DND-41 (cell line): Measurements from ENCODE around the gene SYNE4.

Experiments
- ATAC-seq: fragments of 200-7000 bp; cut with Tn5 transposase; 3 replicates; pipeline ENCODE4 v1.9.1; 2021; ENCODE audit warnings: low read depth; ENCODE audit not compliant: insufficient read depth
- DNase-seq: peaks from one replicate; pipeline ENCODE4 v3.0.0-alpha.2; 2020
- H2AFZ ChIP-seq: 2 replicates; pipeline ENCODE4 v1.6.0; 2012; ENCODE audit warnings: low read depth, low read length
- H3K27ac ChIP-seq: 2 replicates; pipeline ENCODE4 v1.5.1; 2012; ENCODE audit warnings: low read length, inconsistent platforms
- H3K27me3 ChIP-seq: fragments of 200-600 bp; sonication (generic); 2 replicates; pipeline ENCODE4 v1.6.0; 2012; ENCODE audit warnings: low read length, mild to moderate bottlenecking, inconsistent platforms; ENCODE audit not compliant: insufficient read depth, poor library complexity
- H3K36me3 ChIP-seq: 2 replicates; pipeline ENCODE4 v1.5.1; 2012; ENCODE audit warnings: low read length, inconsistent platforms; ENCODE audit not compliant: insufficient read depth
- H3K4me1 ChIP-seq: 2 replicates; pipeline ENCODE4 v1.5.1; 2012; ENCODE audit warnings: mild to moderate bottlenecking, low read length; ENCODE audit not compliant: insufficient read depth
- H3K4me2 ChIP-seq: 2 replicates; pipeline ENCODE4 v1.6.0; 2012; ENCODE audit warnings: mild to moderate bottlenecking, moderate library complexity, low read length, inconsistent platforms; ENCODE audit not compliant: insufficient read depth
- H3K4me3 ChIP-seq, 2 experiments: fragments of 200-600 bp in 1 of 2; shearing (Covaris generic) in 1 of 2; 2 replicates each; pipeline ENCODE4 v1.5.1; 2012 to 2016; ENCODE audit warnings: inconsistent platforms in 2 of 2, low read length in 2 of 2, mild to moderate bottlenecking in 2 of 2, low read depth in 1 of 2, moderate library complexity in 1 of 2
- H3K79me2 ChIP-seq: 2 replicates; pipeline ENCODE4 v1.6.0; 2012; ENCODE audit warnings: low read length, inconsistent platforms; ENCODE audit not compliant: insufficient read depth
- H3K9ac ChIP-seq: 2 replicates; pipeline ENCODE4 v1.6.0; 2012; ENCODE audit warnings: low read depth, mild to moderate bottlenecking, inconsistent platforms, low read length, moderate library complexity
- H3K9me3 ChIP-seq: 2 replicates; pipeline ENCODE4 v1.5.1; 2012; ENCODE audit warnings: low read length, moderate library complexity, mild to moderate bottlenecking, inconsistent platforms; ENCODE audit not compliant: insufficient read depth, severe bottlenecking
- H4K20me1 ChIP-seq: 2 replicates; pipeline ENCODE4 v1.6.0; 2012; ENCODE audit warnings: low read length; ENCODE audit not compliant: insufficient read depth
- EZH2 ChIP-seq: IDR thresholded peaks from 3 replicates; pipeline ENCODE4 v1.6.1; 2012; ENCODE audit warnings: borderline replicate concordance, low read depth, mild to moderate bottlenecking, moderate library complexity, low read length, inconsistent platforms; ENCODE audit not compliant: severe bottlenecking
- TF ChIP-seq, protein P1 (sequence below): IDR thresholded peaks from 2 replicates; pipeline ENCODE4 v1.5.1; 2012; ENCODE audit warnings: borderline replicate concordance, low read length, moderate library complexity, mild to moderate bottlenecking; ENCODE audit not compliant: poor library complexity, severe bottlenecking; ENCODE audit errors: extremely low read depth

The SYNE4 gene, protein sequence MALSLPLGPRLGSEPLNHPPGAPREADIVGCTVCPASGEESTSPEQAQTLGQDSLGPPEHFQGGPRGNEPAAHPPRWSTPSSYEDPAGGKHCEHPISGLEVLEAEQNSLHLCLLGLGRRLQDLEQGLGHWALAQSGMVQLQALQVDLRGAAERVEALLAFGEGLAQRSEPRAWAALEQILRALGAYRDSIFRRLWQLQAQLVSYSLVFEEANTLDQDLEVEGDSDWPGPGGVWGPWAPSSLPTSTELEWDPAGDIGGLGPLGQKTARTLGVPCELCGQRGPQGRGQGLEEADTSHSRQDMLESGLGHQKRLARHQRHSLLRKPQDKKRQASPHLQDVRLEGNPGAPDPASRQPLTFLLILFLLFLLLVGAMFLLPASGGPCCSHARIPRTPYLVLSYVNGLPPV

DNA sequence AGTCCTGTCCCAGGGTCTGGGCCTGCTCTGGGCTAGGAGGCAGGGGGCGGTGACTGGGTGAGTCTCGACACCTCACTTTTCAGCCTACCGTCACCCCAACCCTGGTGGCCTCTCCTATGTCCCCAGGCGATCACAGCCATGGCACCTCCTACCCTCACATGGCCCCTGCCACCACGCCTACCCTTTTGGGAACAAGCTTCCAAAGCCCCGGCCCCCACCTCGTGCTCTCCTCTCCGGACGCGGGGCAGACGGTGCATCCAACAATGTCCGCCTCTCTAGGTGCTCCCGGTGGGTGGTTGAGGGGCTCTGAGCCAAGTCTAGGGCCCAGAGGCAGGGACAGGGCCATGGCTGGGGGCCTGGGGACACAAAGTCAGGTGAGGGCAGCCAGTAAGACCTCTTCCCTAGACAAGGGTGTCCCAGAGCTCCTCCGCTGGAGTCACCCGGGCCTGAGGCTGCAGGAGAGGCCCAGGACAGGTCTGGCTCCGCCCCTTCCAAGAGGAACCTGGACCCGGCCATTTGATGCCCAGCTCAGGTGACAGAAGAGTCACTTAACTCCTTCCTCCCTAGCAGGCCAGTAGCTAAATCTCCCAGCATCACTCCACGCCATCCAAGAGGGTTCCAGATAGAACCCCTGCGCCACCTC is at the start of gene SYNE4:
TSS of gene SYNE4 (minus strand) at position 478 of the 643 bp plus-strand sequence. CDS start at position 346, 132 bp downstream.
- peaks cover 8% of the 10 kb centered on the region for H3K79me2 ChIP-seq
- no peak within 1 kb of the TSS for H2AFZ ChIP-seq
- ATAC-seq (no peak), DNase-seq (no peak)
- no peaks in the 10 kb centered on the region for H4K20me1 ChIP-seq
- H3K9ac ChIP-seq, result no peak within 1 kb of the TSS
- H3K4me1 ChIP-seq, result peaks cover 10% of the 10 kb centered on the region
- TF ChIP-seq, protein P1, sequence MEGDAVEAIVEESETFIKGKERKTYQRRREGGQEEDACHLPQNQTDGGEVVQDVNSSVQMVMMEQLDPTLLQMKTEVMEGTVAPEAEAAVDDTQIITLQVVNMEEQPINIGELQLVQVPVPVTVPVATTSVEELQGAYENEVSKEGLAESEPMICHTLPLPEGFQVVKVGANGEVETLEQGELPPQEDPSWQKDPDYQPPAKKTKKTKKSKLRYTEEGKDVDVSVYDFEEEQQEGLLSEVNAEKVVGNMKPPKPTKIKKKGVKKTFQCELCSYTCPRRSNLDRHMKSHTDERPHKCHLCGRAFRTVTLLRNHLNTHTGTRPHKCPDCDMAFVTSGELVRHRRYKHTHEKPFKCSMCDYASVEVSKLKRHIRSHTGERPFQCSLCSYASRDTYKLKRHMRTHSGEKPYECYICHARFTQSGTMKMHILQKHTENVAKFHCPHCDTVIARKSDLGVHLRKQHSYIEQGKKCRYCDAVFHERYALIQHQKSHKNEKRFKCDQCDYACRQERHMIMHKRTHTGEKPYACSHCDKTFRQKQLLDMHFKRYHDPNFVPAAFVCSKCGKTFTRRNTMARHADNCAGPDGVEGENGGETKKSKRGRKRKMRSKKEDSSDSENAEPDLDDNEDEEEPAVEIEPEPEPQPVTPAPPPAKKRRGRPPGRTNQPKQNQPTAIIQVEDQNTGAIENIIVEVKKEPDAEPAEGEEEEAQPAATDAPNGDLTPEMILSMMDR, result no peak
- TF ChIP-seq EZH2, result no peak
- no peak within 1 kb of the TSS for H3K4me3 ChIP-seq
- H3K27me3 ChIP-seq, result no peaks in the 10 kb centered on the region
- H3K36me3 ChIP-seq, result no peaks in the 10 kb centered on the region
- no peak within 1 kb of the TSS for H3K4me2 ChIP-seq
- no peak within 1 kb of the TSS for H3K27ac ChIP-seq
- H3K9me3 ChIP-seq, result no peaks in the 10 kb centered on the region

DNA sequence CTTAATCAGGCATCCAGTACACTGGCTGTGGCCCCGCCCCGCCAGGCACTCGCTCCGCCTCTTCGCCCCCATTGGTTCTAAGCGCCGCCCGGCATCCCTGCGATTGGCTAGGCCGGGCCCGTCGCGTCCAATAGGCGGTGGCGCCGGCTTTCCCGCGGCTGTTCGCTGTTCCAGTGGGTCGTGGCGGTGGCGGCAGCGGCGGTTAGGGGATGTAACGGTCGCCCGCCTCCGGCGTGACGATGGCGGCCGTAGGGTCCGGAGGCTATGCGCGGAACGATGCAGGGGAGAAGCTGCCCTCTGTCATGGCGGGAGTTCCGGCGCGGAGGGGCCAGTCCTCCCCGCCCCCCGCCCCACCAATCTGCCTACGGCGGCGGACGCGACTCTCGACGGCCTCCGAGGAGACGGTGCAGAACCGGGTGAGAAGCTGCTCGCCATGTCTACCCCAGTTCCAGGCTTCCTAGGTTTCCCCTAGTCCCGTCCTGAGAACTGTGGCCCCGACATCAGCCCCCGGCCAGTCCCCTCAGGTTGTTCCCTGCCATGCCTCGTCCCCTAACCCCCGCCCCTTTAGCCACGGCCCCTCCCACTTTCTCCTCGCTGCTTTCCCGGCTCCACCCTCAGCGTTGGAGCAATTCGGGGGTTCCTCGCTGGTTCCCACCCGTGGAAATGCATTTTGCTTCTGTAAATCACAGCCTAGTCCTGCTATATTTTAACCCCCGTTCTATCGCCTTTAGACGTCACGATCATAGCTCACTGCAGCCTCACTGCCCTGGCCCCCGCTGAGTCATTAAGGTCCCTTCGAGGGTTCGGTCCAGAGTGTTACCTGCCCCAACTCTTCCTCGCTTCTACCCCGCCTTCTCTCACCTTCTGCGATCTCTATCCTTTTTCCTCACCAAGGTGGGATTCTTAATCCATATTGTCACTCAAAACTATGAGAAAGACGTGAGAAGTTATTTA is 46.4 kb upstream of the SYNE4 start, which contains the start of gene WDR62:
TSS of gene WDR62 (plus strand) at position 165 of the 954 bp plus-strand sequence. CDS start at position 240, 75 bp downstream.
- H3K27ac ChIP-seq, result peak within 1 kb of the TSS; percentile 98
- H3K4me3 ChIP-seq, result peak within 1 kb of the TSS; percentile 57 to 77
- peaks cover 58% of the 10 kb centered on the region for H3K4me1 ChIP-seq
- H3K79me2 ChIP-seq, result peaks cover 72% of the 10 kb centered on the region
- peaks cover 39% of the 10 kb centered on the region for H3K36me3 ChIP-seq
- H3K9me3 ChIP-seq, result no peaks in the 10 kb centered on the region
- peak within 1 kb of the TSS; percentile 80 for H2AFZ ChIP-seq
- H3K27me3 ChIP-seq, result no peaks in the 10 kb centered on the region
- peaks cover 45% of the 10 kb centered on the region for H4K20me1 ChIP-seq
- DNase-seq (peak; percentile 96), ATAC-seq (peak; percentile 79)
- TF ChIP-seq, protein P1, result no peak
- no peak for TF ChIP-seq EZH2
- peak within 1 kb of the TSS; percentile 94 for H3K9ac ChIP-seq
- peak within 1 kb of the TSS; percentile 71 for H3K4me2 ChIP-seq

DNA sequence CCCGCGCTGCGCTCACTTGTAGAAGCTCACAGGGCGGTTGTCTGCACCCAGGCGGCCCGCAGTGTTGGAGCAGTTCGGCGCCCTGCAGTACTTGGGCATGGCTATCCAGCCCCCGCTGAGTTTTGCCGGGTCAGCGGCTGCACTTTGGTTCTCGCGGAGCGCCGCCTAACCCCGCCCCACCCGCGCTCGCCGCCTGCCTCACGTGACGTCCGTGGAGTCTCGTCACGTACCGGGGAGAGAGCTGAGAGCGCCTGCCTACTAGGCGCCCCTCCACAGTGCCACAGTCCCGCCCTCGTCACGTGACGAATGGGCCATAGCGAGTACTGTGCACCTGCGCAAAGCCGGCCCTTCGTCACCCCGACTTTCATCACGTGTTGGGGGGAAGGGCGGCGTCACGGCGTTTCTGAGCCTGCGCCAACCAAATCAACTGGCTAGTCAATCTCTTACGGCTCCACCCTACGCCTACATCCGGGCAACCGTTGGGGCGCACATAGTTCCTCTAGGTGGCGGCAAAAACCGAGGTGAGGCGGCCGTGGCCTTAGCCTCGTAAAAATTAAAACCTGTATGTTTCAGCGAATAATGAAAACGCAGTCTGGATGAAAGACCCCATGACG is 45.6 kb upstream of the SYNE4 start, which contains the start of gene THAP8:
TSS of gene THAP8 (minus strand) at position 167 of the 614 bp plus-strand sequence. CDS start at position 99, 68 bp downstream.
- peak within 1 kb of the TSS; percentile 94 for H3K9ac ChIP-seq
- peaks cover 50% of the 10 kb centered on the region for H3K4me1 ChIP-seq
- peak within 1 kb of the TSS; percentile 98 for H3K27ac ChIP-seq
- ATAC-seq (peak; percentile 83), DNase-seq (peak; percentile 100)
- peak within 1 kb of the TSS; percentile 57 to 77 for H3K4me3 ChIP-seq
- no peaks in the 10 kb centered on the region for H3K27me3 ChIP-seq
- H3K36me3 ChIP-seq, result peaks cover 31% of the 10 kb centered on the region
- peak within 1 kb of the TSS; percentile 71 for H3K4me2 ChIP-seq
- peaks cover 37% of the 10 kb centered on the region for H4K20me1 ChIP-seq
- H3K79me2 ChIP-seq, result peaks cover 65% of the 10 kb centered on the region
- H3K9me3 ChIP-seq, result no peaks in the 10 kb centered on the region
- no peak for TF ChIP-seq EZH2
- TF ChIP-seq, protein P1, result peak; percentile 71
- peak within 1 kb of the TSS; percentile 80 for H2AFZ ChIP-seq
